Gastroesophageal sphincter (tissue), 4 donors: Measurements from ENCODE around the gene ZMYND19. TPM values are rescaled to one million over a fixed set of nuclear protein-coding genes. Genes with fewer than 3 reads are reported as not detected.
"Not testable (repeated sequence)": the region's sequence is repeated elsewhere in the genome, so short reads cannot be mapped to it uniquely, and the experiment has no call there.

Experiments used
- ATAC-seq: fragments of 150-250 bp; one replicate; pipeline ENCODE4 v1.9.1; 2016; ENCODE audit warnings: mild to moderate bottlenecking, moderate library complexity
- H3K27ac ChIP-seq, 4 donors: fragments of 200-600 bp; sonication (generic) in 3 of 4; 1 replicate in 3 of 4; 2 replicates in 1 of 4; pipeline ENCODE4 v1.5.1; 2016 to 2019
- H3K27me3 ChIP-seq: fragments of 200-600 bp; sonication (generic); one replicate; pipeline ENCODE4 v1.5.1; 2019
- H3K36me3 ChIP-seq, 2 donors: fragments of 200-600 bp; sonication (generic); one replicate each; pipeline ENCODE4 v1.5.1; 2019; ENCODE audit warnings: control low read depth in 1 of 2
- H3K4me1 ChIP-seq, 3 donors: fragments of 200-600 bp; sonication (generic); 1 replicate in 2 of 3; 2 replicates in 1 of 3; pipeline ENCODE4 v1.5.1; 2016 to 2019; ENCODE audit warnings: control low read depth in 2 of 3
- H3K4me3 ChIP-seq, 2 donors: fragments of 200-600 bp; sonication (generic); one replicate each; pipeline ENCODE4 v1.5.1; 2019; ENCODE audit warnings: mild to moderate bottlenecking in 1 of 2, moderate library complexity in 1 of 2
- H3K9me3 ChIP-seq, 3 donors: fragments of 200-600 bp; sonication (generic); one replicate each; pipeline ENCODE4 v1.5.1; 2017 to 2019; ENCODE audit warnings: control low read depth in 2 of 3
- EP300 ChIP-seq: sonication (generic); formaldehyde crosslinking; IDR thresholded peaks from one replicate; pipeline ENCODE4 v1.6.1; 2017; ENCODE audit warnings: antibody characterized with exemption, mild to moderate bottlenecking
- POLR2A ChIP-seq, 2 donors: fragments of 450-650 bp; IDR thresholded peaks; one replicate each; pipeline ENCODE4 v1.6.1; 2017; ENCODE audit warnings: antibody characterized with exemption in 2 of 2, mild to moderate bottlenecking in 2 of 2, moderate library complexity in 1 of 2
- POLR2AphosphoS5 ChIP-seq: sonication (generic); formaldehyde crosslinking; IDR thresholded peaks from one replicate; pipeline ENCODE4 v1.6.1; 2017; ENCODE audit warnings: antibody characterized with exemption
- WGBS, 2 donors: methylation state at CpG; one replicate each; pipeline ENCODE4 v1.1.5; 2018; ENCODE audit warnings: low coverage in 1 of 2; 5-methylcytosine and 5-hydroxymethylcytosine counted together
- total RNA-seq, 4 donors: library from RNA; depleted of rRNA; stranded (reverse); fragments of >200 nt; gene quantifications; one replicate each; pipeline ENCODE4 v1.1.0, GENCODE V29; 2016
- TF ChIP-seq, protein P1 (sequence below), 4 experiments: fragments of 200-600 bp in 2 of 4; fragments of 450-650 bp in 2 of 4; sonication (generic) in 1 of 4; IDR thresholded peaks; one replicate each; pipeline ENCODE4 v1.5.1; 2017 to 2019; ENCODE audit warnings: antibody characterized with exemption in 4 of 4, mild to moderate bottlenecking in 2 of 4, moderate library complexity in 2 of 4

ZMYND19 gene
- total RNA-seq, 4 donors from 2014 or later: 9.5 to 17.1 (median 13.2) TPM

- H3K27me3 ChIP-seq: no peaks in the 10 kb centered on the region
- ATAC-seq: no peak
- H3K4me1 ChIP-seq: no peaks in the 10 kb centered on the region
- H3K27ac ChIP-seq: no peak overlapping the region
- no peak overlapping the region for H3K4me3 ChIP-seq
- TF ChIP-seq, protein P1, sequence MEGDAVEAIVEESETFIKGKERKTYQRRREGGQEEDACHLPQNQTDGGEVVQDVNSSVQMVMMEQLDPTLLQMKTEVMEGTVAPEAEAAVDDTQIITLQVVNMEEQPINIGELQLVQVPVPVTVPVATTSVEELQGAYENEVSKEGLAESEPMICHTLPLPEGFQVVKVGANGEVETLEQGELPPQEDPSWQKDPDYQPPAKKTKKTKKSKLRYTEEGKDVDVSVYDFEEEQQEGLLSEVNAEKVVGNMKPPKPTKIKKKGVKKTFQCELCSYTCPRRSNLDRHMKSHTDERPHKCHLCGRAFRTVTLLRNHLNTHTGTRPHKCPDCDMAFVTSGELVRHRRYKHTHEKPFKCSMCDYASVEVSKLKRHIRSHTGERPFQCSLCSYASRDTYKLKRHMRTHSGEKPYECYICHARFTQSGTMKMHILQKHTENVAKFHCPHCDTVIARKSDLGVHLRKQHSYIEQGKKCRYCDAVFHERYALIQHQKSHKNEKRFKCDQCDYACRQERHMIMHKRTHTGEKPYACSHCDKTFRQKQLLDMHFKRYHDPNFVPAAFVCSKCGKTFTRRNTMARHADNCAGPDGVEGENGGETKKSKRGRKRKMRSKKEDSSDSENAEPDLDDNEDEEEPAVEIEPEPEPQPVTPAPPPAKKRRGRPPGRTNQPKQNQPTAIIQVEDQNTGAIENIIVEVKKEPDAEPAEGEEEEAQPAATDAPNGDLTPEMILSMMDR (IDR thresholded peaks at IDR 0.05): no peak
- no peak for TF ChIP-seq POLR2A (IDR thresholded peaks at IDR 0.05)
- TF ChIP-seq EP300: no peak
- WGBS, 2 donors: 100% methylated on average over 1 to 2 of the region's 3 CpGs
- H3K9me3 ChIP-seq: no peaks in the 10 kb centered on the region
- peaks cover 0 to 61% of the 10 kb centered on the region in 2 donors for H3K36me3 ChIP-seq
Measured at GRCh38 chr9:137570566-137570965, 19.7 kb downstream of the ZMYND19 start.

GRCh38 chr9:137569609-137570203, 20.6 kb downstream of the ZMYND19 start:
- H3K27ac ChIP-seq: no peak overlapping the region
- no peaks in the 10 kb centered on the region for H3K9me3 ChIP-seq
- H3K4me3 ChIP-seq: no peak overlapping the region
- TF ChIP-seq POLR2AphosphoS5 (no peak), POLR2A (IDR thresholded peaks at IDR 0.05) (no peak), EP300 (no peak)
- TF ChIP-seq, protein P1 (IDR thresholded peaks at IDR 0.05): no peak
- H3K4me1 ChIP-seq: no peaks in the 10 kb centered on the region
- 92 to 100% methylated on average over 1 to 5 of the region's 5 CpGs for WGBS, 2 donors
- peaks cover 0 to 56% of the 10 kb centered on the region in 2 donors for H3K36me3 ChIP-seq
- H3K27me3 ChIP-seq: no peaks in the 10 kb centered on the region
- no peak for ATAC-seq

- ATAC-seq, H3K27me3 ChIP-seq, H3K27ac ChIP-seq, H3K9me3 ChIP-seq, H3K4me3 ChIP-seq, H3K4me1 ChIP-seq: not testable (repeated sequence)
- H3K36me3 ChIP-seq: peaks cover 0 to 56% of the 10 kb centered on the region in 2 donors
- WGBS, 2 donors: 86% methylated on average over 2 of the region's 5 CpGs; no CpG with 5 or more reads in 1 of the 2 donors
Measured at GRCh38 chr9:137568445-137568844, 21.9 kb downstream of the ZMYND19 start.

GRCh38 chr9:137564817-137565411, 25.4 kb downstream of the ZMYND19 start:
- no peaks in the 10 kb centered on the region for H3K4me1 ChIP-seq
- TF ChIP-seq POLR2A (IDR thresholded peaks at IDR 0.05) (no peak), POLR2AphosphoS5 (no peak), EP300 (no peak)
- TF ChIP-seq, protein P1 (IDR thresholded peaks at IDR 0.05): no peak
- WGBS, 2 donors: 82 to 100% methylated on average over 2 to 8 of the region's 18 CpGs
- H3K27ac ChIP-seq: no peak overlapping the region
- peak; percentile 13 for ATAC-seq
- H3K36me3 ChIP-seq: peaks cover 0 to 52% of the 10 kb centered on the region in 2 donors
- no peak overlapping the region for H3K4me3 ChIP-seq
- H3K27me3 ChIP-seq: no peaks in the 10 kb centered on the region
- H3K9me3 ChIP-seq: no peaks in the 10 kb centered on the region

DNA sequence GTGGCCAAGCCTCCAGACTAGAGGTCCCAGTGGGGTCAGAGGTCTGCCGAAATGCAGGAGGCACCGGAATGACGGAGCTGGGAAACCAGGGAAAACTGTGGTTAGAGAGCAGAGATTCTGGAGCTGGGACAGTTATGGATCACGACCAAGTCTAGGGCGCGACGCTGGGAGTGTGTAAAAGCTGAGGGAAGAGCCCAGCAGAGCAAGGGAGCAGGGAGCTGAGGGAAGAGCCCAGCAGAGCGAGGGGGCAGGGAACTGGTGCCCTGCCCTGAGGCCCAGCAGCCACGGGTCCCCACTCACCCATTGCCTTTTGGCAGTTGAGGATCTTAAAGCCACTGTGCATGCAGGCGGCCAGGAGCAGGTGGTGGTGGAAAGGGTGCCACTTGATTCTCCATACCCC, 26.2 kb downstream of the ZMYND19 start:
- Histone ChIP-seq H3K36me3 (peaks cover 0 to 59% of the 10 kb centered on the region in 2 donors), H3K4me3 (no peak overlapping the region), H3K9me3 (no peaks in the 10 kb centered on the region), H3K27me3 (no peaks in the 10 kb centered on the region), H3K4me1 (no peaks in the 10 kb centered on the region), H3K27ac (no peak overlapping the region)
- TF ChIP-seq EP300: no peak
- TF ChIP-seq POLR2A (IDR thresholded peaks at IDR 0.05): no peak
- TF ChIP-seq, protein P1 (IDR thresholded peaks at IDR 0.05): no peak
- no peak for TF ChIP-seq POLR2AphosphoS5
- no peak for ATAC-seq
- 81 to 83% methylated on average over 6 to 10 of the region's 10 CpGs for WGBS, 2 donors
